ENCODE data around the gene FANCM. TPM values are rescaled to one million over a fixed set of nuclear protein-coding genes. Genes with fewer than 3 reads are reported as not detected.

Gene FANCM
- total and polyA plus RNA-seq, 12 donors, result 2.1 to 20.9 (median 6.0) TPM

DNA sequence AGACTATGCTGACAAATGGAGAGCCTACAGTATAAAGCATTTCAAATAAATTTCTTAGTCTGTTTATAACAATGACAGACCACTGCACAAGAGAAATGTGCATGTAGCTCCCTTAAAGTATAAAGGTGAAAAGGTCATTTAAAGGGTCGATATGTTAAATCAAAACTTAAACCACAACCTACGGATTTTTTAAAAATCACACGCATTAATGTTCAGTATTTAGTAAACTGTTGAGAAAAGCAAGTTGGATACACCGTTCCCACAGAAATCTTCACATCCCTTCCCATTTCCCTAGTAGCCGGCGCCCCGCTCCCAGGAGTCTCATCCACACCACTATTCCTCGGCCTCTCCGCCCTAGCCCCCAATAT, 2.1 kb upstream of the FANCM start:
- intact Hi-C loops (cut with DNase I), result loop anchor here in 1 of 2 donors (10.0 kb wide), 3 partner anchors 121 to 219 kb away; partner anchors contain the start of genes KLHL28, MIS18BP1 and TOGARAM1
- WGBS, 4 donors, result 0 to 2% (median 1%) methylated on average over 9 of the region's 9 CpGs
- Histone ChIP-seq H3K27me3 (no peaks in the 10 kb centered on the region), H3K4me1 (replicated peaks in 1 of 2) (peaks cover 9 to 37% of the 10 kb centered on the region in 2 donors), H3K9me3 (replicated peaks in 1 of 3) (no peaks in the 10 kb centered on the region), H3K4me3 (peak overlapping the region; percentile 51 to 85 (median 77)), H3K27ac (peak overlapping the region in 4 of 5 donors; percentile 72 to 91 (median 85)), H3K36me3 (replicated peaks in 1 of 2) (no peaks in the 10 kb centered on the region)
- TF ChIP-seq, protein P1, sequence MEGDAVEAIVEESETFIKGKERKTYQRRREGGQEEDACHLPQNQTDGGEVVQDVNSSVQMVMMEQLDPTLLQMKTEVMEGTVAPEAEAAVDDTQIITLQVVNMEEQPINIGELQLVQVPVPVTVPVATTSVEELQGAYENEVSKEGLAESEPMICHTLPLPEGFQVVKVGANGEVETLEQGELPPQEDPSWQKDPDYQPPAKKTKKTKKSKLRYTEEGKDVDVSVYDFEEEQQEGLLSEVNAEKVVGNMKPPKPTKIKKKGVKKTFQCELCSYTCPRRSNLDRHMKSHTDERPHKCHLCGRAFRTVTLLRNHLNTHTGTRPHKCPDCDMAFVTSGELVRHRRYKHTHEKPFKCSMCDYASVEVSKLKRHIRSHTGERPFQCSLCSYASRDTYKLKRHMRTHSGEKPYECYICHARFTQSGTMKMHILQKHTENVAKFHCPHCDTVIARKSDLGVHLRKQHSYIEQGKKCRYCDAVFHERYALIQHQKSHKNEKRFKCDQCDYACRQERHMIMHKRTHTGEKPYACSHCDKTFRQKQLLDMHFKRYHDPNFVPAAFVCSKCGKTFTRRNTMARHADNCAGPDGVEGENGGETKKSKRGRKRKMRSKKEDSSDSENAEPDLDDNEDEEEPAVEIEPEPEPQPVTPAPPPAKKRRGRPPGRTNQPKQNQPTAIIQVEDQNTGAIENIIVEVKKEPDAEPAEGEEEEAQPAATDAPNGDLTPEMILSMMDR (IDR thresholded peaks at IDR 0.05), result no peak
- no peak for TF ChIP-seq POLR2A (IDR thresholded peaks at IDR 0.05)
- DNase-seq, result no peak

DNA sequence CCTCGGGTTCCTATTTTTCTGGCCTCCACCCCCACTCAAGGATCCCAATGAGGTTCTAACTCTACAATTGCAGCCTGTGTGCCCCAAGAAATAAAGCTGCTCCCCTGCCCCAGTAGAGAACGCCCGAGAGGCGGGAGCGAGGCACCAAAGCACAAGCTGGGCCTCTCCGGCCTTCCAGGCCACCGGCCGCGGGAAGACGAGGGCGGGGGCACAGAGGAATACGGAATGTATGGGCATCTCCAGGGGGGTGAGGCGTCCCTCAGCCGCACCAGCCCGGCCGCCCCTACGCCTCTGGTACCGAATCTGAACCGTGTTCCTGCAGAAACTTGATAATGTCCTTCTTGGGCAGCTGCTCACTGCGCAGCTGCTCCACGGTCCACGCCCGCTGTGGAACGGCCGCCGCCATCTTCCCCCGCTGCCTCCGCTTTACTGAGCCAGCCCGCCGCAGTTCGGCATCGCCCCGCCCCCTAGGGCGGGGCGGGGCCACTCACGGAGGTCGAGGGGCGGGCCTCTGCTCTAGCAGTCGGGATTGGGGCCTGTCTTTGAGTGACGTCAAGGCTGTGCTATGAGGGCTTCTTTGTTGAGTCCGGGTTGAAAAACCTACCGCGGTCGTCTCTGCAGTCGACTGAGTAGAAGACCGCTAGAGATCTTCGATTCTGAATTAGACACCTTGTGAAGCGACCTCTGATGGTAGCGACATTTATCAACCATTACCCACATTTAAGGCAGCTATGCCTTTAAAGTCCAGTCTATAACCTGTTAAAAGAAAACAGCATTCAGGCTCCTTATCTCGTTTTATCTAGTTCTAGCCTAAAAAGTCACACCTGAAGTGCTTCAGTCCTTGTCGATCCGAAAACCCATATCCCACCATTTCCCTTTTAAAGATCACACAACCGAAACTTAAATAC, 1.4 kb upstream of the FANCM start, which contains the start of gene FKBP3:
FKBP3 (minus strand) TSS at position 431 of the 908 bp plus-strand sequence; CDS start at position 406, 25 bp downstream.
- DNase-seq, result peak; percentile 96 to 99 (median 99)
- 0 to 1% (median 0%) methylated on average over 20 to 53 of the region's 53 CpGs for WGBS, 4 donors
- Histone ChIP-seq H3K27ac (peak within 1 kb of the TSS; percentile 70 to 91 (median 79)), H3K4me1 (replicated peaks in 1 of 2) (peaks cover 9 to 37% of the 10 kb centered on the region in 2 donors), H3K27me3 (no peaks in the 10 kb centered on the region), H3K9me3 (replicated peaks in 1 of 3) (no peaks in the 10 kb centered on the region), H3K36me3 (replicated peaks in 1 of 2) (no peaks in the 10 kb centered on the region), H3K4me3 (peak within 1 kb of the TSS; percentile 73 to 85 (median 78))
- intact Hi-C loops (cut with DNase I), result loop anchor here in 1 of 2 donors (10.0 kb wide), 3 partner anchors 120 to 220 kb away; partner anchors contain the start of genes KLHL28, MIS18BP1 and TOGARAM1
- TF ChIP-seq POLR2A (IDR thresholded peaks at IDR 0.05), result peak; percentile 80 to 91
- TF ChIP-seq, protein P1 (IDR thresholded peaks at IDR 0.05), result peak in 1 of 6 experiments; percentile 7

DNA sequence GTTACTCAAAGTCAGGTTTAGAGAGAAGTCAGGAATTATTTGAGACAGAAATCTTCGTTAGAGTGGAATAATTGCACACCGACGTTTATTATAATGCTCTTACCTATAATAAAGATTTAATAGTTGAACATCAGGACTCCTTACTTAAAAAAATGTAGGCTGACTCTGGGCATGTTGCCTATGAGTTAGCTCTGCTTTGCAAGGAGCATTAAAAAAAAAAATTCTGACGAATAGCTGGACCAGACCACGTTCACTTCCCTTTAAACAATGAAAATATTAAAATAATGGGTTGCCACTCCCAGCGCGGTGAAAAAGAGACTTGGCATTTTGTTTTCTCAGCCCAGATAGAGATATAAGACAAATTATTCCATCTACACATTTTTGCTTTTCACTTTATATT, 574 bp upstream of the FANCM start:
- intact Hi-C loops (cut with DNase I), result loop anchor here in 1 of 2 donors (10.0 kb wide), 3 partner anchors 120 to 220 kb away; partner anchors contain the start of genes KLHL28, MIS18BP1 and TOGARAM1
- H3K27me3 ChIP-seq, result no peaks in the 10 kb centered on the region
- H3K27ac ChIP-seq, result peak overlapping the region; percentile 70 to 91 (median 79)
- peak overlapping the region in 3 of 4 donors; percentile 73 to 81 (median 75) for H3K4me3 ChIP-seq
- H3K4me1 ChIP-seq (replicated peaks in 1 of 2), result peaks cover 9 to 33% of the 10 kb centered on the region in 2 donors
- H3K36me3 ChIP-seq (replicated peaks in 1 of 2), result no peaks in the 10 kb centered on the region
- no peak for DNase-seq
- 0 to 1% (median 0%) methylated on average over 7 of the region's 7 CpGs for WGBS, 4 donors
- H3K9me3 ChIP-seq (replicated peaks in 1 of 3), result no peaks in the 10 kb centered on the region
- TF ChIP-seq, protein P1 (IDR thresholded peaks at IDR 0.05), result no peak
- TF ChIP-seq POLR2A (IDR thresholded peaks at IDR 0.05), result no peak

DNA sequence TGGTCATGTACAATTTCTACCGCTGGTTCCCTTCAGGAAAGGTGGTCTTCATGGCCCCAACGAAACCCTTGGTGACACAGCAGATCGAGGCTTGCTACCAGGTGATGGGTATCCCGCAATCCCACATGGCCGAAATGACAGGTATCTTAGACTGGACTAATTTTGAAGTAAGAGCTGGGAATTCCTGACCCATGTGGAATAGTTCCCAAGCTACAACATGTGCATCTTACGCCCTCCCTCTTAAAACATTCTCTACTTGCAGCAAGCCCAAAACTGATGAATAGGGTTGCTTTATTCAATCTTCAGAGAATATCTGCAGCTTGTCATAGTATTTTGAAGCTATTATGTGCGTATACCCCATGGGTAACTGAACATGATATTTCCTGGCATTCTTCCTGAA, 669 bp downstream of the FANCM start:
- TF ChIP-seq, protein P1 (IDR thresholded peaks at IDR 0.05), result no peak
- no peak for TF ChIP-seq POLR2A (IDR thresholded peaks at IDR 0.05)
- no peaks in the 10 kb centered on the region for H3K36me3 ChIP-seq (replicated peaks in 1 of 2)
- intact Hi-C loops (cut with DNase I), result loop anchor here in 1 of 2 donors (10.0 kb wide), 3 partner anchors 118 to 222 kb away; partner anchors contain the start of genes KLHL28, MIS18BP1 and TOGARAM1
- peak overlapping the region in 3 of 5 donors; percentile 45 to 91 (median 70) for H3K27ac ChIP-seq
- no peak for DNase-seq
- peak overlapping the region in 3 of 4 donors; percentile 37 to 73 (median 65) for H3K4me3 ChIP-seq
- H3K9me3 ChIP-seq (replicated peaks in 1 of 3), result no peaks in the 10 kb centered on the region
- H3K4me1 ChIP-seq (replicated peaks in 1 of 2), result peaks cover 9 to 25% of the 10 kb centered on the region in 2 donors
- 0 to 2% (median 2%) methylated on average over 6 to 7 of the region's 7 CpGs for WGBS, 4 donors
- H3K27me3 ChIP-seq, result no peaks in the 10 kb centered on the region
